ENCODE results near the gene ABCA12.

Gene ABCA12

DNA sequence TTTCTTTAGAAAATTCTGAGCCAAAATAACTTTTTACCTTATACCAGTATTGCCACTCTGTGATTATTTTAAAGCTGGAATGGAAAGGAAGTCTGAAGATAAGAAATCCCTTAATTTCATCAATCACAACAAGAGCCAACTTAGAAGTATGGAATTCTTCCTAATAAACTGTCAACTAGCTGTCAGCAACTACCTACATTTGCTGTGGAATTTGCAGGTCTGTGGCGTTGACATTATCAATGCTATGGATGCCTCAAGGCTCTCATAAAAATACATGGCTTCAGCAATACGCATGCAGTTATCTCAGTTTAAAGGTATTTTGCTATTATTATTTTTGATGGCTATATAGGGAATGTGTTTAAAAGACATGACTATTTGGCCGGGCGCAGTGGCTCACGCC is 108.5 kb downstream of the ABCA12 start:
- no peak for DNase-seq

DNA sequence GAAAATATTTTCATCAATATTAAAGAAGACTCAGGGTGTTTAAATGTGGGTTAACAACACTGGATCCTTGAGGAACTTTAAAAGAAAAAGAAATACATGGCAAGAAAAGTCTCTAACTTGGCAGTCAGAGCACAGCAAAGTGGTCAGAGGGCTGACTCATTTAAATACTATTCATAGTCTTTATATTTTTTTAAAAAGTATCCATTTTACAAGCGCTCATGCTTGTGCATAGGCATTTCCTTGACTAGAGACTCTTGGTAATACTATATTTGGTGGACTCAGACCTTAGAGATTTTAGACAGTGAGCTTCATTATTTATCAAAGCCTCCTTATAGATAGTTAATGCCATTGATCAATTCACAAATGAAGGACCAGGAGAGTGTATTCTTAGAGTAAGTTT is 110.2 kb downstream of the ABCA12 start:
- DNase-seq: no peak

DNA sequence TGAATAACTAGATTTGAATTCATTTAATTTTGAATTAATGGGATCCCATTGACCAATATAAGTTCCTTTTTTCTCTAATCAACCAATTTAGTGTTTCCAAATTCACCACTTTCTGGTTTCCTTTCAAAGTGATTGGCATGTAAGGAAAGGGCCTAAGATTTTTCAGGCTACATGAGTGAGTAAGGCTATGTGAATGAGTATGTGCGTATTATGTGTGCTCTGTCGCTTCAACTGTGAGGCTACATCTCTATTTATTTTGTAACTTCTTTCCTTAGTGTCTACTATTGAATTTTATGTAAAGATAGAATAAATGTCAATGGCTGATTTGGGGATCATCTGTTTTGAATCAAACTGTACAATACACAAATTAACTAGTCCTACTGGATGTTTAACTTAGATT is 110.6 kb downstream of the ABCA12 start:
- DNase-seq: no peak

DNA sequence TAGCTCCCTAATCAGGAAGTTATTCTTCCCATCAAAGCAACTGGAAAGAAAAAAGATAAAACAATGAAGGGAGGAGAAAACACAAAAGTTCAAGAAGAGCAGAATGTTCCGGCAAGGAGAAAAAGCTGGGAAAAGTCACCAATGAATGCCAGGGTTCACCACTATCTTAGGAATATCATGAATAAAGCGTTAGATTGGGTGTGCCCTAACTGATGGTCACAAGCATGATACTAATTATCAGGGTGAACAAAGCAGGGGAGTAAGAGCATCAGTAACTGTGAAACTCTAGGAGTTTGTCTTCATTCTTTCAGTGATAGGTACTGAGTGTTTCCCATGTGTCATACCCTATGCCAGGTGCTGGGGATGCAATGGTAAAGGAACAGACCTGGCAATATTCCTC is 115.5 kb downstream of the ABCA12 start:
- DNase-seq: no peak

DNA sequence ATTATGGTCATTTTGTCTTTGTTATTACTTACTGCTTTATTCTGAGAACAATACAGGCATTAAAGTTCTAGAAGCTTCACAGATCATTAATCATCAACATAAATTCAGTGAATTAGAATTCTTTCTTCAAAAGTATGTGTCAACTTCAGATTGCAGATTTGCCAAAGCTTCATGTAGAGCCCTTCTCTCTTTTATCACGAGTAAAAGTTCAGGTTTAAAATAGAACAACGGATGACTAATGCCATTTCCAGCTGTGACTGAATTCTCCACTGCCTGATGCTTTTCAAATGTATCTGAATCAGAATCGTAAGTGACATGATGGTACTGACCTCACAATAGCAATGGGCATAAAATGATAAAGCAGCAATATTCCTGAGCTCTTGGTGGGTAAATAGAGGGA is 116.0 kb downstream of the ABCA12 start:
- no peak for DNase-seq

DNA sequence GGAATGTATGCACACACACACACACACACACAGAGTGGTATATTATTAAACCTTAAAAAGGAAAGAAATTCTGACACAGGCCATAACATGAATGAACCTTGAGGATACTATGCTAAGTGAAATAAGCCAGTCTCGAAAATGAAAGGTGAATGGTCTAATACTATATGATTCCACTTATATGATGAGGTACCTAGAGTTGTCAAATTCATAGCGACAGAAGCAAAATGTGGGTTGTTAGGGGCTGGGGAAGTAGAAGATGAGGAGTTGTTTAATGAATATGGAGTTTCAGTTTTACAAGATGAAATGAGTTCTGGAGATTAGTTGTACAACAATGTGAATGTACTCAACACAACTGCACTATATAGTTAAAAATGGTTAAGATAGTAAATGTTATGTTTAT is 118.1 kb downstream of the ABCA12 start:
- no peak for DNase-seq

DNA sequence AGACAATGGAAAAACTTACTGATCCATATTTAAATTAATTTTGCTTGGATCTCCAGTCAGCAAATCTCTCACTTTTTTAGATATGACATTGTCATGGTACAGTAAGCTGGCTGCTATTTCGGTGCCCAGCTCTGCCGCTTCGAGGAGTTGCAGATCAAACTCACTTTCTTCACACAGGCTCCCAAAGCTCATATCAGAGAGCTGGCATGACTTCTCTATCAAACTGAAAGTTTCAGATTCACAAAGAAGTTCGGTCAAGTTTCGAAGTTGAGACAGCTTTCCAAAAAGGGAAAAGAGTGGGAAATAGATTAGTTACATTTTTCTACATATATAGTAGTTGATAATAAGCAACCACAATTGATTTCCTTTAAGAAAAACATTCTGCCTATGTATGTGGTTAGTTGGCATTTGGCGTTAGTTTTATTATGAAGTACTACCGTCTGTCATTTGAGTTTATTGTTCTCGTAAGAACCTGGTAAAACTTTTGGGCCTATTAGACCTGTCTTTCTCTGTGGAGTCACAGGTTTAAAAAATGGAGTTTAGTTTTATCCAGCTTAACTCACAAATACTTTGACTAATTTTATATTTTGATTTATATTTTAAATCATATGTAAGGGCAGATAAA is 118.8 kb downstream of the ABCA12 start:
- DNase-seq: no peak

DNA sequence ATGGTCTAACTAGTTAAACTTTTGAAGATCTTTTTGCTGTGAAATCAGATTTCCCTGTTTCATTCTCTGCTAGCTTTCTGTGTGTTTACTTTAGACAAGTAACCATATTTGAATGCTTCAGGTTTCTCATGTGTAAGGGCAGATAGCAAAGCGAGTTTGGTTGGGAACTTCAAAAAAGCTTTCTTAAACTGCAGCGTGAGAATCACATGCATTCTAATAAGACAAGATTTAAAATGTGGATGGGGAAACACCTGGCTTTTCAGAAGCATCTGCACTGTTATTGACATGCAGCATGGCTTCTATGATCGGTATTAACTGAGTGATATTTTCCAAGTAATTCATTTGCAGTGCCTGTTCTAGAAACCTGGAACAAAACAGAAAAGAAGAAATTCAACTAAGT is 119.3 kb downstream of the ABCA12 start:
- DNase-seq: no peak

DNA sequence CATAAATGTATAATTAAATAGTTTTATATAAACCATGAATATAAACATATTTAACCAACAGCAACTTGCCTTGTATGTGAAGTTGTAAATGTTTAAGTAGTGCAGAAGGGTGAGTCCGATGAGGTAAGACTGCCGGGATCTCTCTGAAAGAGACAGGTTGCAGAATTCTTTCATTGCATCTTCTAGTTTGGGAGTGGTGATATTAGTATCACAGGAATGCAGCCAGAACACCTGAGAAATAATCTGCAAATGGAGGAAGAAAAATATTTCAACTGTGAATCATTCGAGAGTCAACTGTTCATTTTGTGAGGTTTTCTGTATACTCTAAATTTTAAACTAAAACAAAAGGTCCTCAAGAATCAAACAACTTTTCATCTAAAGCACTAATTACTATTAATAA is 123.0 kb downstream of the ABCA12 start:
- no peak for DNase-seq

DNA sequence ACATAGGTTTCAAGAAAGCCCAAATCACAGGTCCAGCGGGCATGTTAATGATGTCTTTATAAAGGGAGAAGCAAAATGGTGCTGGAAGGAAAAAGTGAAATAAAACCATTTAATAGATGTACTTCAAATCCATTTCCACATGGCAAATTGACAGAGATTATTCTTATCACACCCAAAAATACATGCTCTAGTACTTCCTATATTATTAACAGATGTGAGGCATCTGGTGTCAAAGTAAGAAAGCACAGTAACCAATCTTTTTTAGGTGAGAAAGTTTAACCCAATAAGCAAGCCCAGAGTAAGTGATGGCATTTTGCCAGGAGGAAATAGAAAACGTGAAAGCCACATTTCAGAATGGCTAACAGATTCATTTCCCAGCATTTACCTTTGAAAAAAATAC is 128.0 kb downstream of the ABCA12 start:
- DNase-seq: no peak

DNA sequence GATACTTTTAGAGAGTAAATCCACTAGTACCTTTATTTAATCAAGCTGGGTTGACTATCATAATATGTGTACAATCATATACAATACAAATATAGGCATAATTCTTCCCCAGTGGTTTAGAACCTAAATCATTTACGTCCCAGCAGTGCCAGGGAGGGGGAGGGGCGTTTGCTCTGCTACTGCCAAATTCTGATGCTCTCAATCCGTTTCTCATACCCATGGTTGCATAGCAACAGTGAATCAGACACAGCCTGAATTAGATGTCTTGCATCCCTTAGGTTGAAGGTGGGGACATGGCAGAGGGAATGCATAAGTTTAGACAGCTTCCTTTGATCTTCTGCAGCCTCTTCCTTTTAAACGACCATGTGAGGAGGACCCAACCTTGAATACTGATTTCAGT is 135.4 kb downstream of the ABCA12 start:
- no peak for DNase-seq

DNA sequence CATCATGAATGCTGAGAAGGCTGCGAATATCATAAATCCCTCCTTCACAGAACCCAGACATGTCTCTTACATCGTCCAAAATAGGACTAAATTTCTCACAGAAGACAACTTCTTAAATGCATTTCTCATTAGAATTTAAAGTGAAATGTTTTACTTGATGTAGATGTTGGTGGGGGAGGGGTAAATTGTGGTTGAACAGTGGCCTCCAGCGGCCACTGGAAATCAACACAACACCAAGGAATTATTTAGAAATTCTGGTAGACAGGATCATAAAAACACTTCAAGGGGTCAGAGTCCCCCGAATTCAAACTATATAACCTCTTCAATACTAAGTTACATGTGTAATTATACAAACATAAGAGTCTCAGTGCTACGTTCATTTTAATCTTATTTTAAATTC is 135.9 kb downstream of the ABCA12 start:
- no peak for DNase-seq

DNA sequence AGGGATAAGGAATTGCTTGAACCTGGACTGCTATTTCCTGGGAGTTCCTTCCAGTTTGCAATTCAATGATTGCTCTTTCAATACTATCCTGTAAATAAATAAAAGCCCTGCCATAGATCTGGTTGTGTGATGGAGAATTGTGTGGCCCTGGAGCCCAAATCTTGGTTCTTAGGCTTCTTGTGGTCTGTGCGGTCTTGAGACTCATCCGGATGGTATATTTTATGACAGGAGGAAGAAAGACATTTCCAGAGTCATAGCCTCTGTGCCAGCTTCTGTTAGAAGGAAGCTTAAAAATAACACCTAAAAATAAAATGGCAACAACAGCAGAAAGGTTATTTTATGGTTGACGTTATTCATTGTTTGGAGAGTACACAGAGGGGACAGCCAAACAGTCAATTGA is 137.7 kb downstream of the ABCA12 start:
- DNase-seq: no peak

DNA sequence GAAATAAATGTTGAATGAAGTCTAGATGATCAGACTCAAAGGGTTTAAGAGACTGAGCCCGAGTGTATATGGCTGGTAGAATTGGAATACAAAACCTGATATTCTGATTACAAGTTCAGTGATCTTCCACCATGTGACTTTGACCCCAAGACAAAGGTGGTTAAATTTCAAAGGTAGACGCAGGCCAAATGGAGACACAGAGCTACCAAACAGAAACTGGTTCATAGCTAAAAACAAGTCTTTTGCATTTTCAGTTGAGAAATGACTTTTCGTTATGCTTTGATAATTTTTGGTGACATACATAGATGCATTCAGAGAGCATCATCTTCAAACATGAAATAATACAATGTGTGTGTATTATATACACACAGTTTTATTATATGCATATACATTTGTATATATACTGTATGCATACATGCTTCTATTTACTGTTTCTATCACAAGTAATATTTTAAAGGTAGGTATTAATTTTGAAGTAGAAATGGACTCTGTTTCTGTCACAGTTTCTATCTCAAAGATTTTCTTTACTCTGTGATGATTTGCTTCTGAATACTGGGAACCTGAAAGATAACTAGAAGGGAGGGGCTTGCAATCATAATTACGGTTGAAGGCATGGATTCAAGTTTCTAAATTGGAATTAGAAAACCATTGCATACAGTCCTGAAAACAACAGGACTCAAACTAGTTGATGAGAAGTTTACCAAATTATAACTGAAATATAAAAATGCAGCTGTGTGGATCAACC is 142.3 kb downstream of the ABCA12 start:
- DNase-seq: no peak

DNA sequence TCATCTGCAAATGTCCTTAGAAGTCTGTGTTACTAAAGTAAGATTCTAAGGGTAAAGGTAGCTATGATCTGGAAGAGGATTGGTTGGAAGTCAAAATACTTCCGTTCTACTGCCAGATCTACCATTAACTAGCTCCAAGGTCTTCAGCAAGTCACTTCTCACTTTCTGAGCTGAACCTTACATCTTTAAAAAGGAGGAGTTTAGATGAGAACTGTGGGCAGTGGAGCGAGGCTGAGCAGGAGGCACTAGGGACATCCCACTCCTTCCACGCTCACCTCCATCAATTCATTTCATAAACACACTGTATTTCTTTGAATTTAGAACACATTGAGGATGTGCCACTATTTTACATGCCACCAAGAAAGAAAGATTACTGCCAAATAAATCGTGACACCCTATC is 143.0 kb downstream of the ABCA12 start:
- no peak for DNase-seq

DNA sequence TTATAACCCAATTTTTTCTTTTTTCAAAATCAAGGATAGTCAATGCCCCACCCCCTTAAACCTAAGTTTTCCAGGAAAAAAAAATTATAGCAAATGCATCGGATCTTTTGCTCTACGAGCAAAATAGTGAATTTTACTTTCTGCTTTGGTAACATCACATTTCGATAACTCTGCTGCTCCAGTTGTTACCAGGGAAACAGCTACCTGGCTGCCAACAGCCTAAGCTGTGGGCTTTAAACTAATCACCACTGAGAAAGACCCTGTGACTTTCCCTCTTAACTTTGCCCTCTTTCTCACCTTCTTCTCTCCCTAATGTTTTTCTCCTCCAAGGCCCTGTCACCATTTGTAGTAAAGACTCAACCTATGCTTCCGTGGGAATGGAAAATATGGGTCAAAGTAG is 145.5 kb downstream of the ABCA12 start:
- DNase-seq: no peak

DNA sequence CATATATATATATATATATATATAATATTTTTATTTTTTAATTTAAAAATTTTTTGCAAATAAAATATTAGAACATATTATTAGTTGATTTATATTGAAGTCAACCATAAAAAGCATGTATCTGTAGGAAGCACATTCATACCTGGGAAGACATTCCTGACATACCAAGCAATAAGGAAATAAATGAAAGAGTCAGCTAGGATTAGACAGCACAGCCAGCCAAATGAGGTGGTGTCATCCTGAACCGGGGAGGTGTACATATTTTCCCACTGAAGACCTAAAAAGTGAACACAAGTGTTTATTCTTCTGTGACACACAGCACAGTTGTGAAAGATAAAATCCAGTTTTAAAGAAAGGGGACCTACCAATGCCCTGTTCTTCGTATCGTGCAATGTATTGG is 149.2 kb downstream of the ABCA12 start:
- DNase-seq: no peak

DNA sequence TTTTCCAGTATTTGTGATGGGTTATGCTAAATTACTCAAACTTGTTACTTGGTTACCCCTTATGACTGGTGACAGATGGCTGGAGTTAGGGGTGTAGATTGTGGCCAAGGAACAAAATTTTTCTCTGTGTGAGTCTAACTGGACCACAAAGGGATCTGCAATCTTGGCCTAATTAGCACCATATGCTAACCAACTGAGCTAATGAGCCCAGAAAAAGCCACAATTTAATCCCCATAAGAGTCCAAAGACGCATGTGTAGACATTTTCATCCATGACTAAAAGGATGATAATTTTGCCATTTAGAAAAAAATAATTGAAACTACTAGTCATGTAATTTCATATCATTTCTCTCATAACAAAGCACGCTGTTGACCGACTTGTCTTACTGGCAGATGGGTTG is 151.2 kb downstream of the ABCA12 start:
- no peak for DNase-seq

DNA sequence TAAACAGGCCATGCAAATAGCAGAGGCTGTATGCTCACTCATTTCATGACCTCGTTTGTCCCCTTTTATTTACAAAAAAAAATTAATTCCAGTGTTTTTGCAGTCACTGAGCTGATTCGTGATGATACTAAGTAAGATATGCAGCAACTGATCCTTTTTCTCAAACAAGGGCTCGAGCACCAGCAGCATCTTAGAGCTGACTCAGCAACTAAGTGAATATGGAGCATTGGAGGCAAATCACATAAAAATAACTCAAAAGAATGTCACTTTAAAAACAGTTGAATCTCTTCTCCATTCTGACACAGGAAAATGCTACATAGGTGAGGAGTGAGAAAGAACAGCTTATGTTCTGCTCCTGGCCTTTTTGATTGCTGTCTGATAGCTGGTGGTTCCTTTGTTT is 152.8 kb downstream of the ABCA12 start:
- DNase-seq: no peak

DNA sequence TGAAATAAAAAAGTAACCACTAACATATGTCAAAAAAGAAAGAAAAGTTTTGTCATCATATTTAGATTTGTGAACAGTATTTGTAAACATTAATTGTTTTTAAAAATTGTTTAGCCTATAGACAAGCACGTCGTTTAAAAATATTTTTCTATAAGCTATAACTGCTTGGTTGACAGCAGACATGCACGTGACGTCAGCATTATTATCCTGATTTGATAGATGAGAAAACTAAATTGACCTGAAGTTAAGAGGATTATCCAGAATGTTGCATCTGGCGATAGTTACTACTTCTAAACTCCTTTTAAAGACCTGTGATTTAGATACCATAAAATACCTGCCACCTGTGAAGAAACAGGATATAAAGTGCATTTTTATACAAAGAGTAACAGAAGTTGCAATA is 172.0 kb downstream of the ABCA12 start:
- DNase-seq: no peak

DNA sequence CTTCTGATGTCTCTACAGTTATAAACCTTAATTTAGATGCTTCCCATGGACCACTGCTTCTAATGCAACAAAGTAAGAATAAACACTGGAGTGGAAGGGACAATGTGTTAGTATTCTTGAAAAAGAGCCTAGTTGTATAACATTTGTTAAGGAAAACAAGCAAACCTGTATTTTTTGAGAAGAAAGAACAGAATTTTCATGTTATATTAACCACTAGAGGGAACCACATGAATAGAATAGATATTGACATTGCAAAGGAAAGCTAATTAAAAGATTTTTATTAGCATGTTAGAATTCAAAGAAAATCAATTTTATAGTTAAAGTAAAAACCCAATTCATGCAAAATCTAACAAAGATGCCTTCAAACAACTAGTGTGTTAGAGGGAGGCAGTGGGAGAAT is 177.7 kb downstream of the ABCA12 start:
- no peak for DNase-seq

DNA sequence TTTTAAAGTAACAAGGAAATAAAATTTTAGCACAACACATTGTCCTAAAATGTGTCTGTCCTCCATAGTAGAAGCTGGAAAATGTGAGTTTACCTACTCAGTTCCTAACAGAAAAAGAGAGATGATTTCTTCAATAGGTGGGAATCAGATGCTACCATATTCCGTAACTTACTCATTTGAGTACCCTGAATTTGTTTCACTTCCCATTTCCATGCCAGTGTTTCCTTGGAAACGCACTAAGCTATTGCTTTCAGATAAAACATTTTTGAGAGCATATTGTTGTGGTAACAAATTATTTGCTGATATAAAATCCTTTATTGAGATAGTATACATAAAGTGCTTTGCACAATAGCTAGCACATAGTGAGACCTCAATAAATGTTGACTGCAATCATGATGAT is 191.5 kb downstream of the ABCA12 start:
- no peak for DNase-seq

DNA sequence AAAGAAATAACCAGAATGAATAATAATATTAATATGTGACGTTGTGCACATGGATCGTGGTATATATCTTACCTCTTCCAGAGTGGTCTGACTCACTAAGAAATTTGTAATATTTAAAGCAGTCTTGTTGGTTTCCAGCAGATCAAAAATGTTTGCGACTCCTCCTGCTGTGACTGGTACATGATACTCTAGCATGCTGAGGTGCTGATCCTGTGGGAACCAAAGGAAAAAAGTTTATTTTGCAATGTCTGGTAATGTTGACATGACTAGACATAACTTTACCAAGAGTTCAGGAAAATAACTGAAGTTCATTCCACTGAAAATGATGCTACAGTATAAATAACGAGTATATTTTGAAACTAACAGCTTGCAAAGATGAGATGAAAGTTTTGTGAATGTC is 204.4 kb downstream of the ABCA12 start:
- no peak for DNase-seq

DNA sequence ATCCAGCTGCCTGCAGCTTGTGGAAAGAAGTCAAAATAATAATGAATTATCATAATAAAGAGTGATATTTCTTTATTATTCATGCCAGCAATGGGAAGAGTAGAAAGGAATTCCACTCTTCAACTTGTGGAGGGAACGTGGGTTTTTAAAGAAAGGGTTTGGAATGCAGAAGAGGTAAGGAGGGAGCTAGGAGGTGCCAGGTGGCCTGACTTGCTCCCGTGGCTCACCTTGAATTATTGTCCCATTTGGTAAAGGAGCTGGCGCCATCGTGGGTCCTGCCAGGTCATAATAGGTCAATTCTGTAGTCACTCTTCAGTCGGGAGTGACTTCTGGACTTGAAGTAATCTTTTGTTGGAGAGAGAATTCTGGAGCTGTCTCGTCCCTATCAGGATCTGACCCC is 233.8 kb downstream of the ABCA12 start:
- no peak for DNase-seq

DNA sequence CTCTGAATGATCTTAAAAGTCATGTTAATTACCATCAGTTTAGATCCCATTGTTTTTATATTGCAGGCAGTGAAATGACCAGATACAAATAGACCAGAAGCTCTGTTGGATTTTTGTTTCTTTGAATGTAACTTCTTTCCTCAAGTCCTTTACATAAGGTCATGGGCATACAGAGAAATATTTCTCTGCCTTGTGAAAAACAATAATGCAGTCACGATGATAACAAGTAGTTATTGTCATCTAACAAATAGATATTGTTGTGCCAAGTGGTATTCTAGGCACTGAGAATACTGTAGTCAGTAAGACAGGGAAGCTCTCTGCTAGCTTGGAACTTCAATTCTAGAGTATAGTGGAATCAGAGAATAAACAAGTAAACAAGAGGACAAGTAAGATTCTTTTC is 234.2 kb downstream of the ABCA12 start:
- no peak for DNase-seq
